Measurements from ENCODE around the gene PSMD1.

- TF ChIP-seq CTCF (optimal IDR thresholded peaks at IDR 0.05 in 1 of 3, IDR thresholded peaks at IDR 0.05 in 1 of 3, conservative IDR thresholded peaks at IDR 0.05 in 1 of 3; ENCODE audit: extremely low read depth in 1 of 3, insufficient read depth in 2 of 3, low read length in 3 of 3) (no peak), EZH2 (IDR thresholded peaks at IDR 0.05; ENCODE audit: low read length) (no peak)
Measured at GRCh38 chr2:231127936-231128335, 71.3 kb downstream of the PSMD1 start.
